ENCODE results near the gene VAC14.

- TF ChIP-seq CTCF (IDR thresholded peaks at IDR 0.05): no peak
- no peak for TF ChIP-seq POLR2A (IDR thresholded peaks at IDR 0.05)
Measured at GRCh38 chr16:70703835-70704381, 97.0 kb downstream of the VAC14 start.
